Right ventricle myocardium superior (tissue), 1 donor: Measurements from ENCODE around the gene IGF2R. TPM values are rescaled to one million over a fixed set of nuclear protein-coding genes. Genes with fewer than 3 reads are reported as not detected.
"Not testable (repeated sequence)": the region's sequence is repeated elsewhere in the genome, so short reads cannot be mapped to it uniquely, and the experiment has no call there.

Experiments
- ATAC-seq: fragments of 200-7000 bp; cut with Tn5 transposase; one replicate; pipeline ENCODE4 v1.9.1; 2020; ENCODE audit warnings: mild to moderate bottlenecking; ENCODE audit not compliant: poor library complexity
- DNase-seq: peaks from one replicate; pipeline ENCODE4 v3.0.0-alpha.2; 2020
- intact Hi-C: fragments of 100-400 bp; cut with DNase I; formaldehyde crosslinking; loops from one replicate; pipeline ENCODE4 v1.11.2; 2022
- total RNA-seq: library from RNA; stranded (reverse); fragmentation: NEBNext Ultra II Directional; extraction: Animal tissue kit (Norgen Biotek cat#: 25700); gene quantifications from one replicate; pipeline ENCODE4 v1.2.1, GENCODE V29; 2021
- donor health status: DM: no; HTN: yes; CAD: no; lungs with severe emphysema.

Gene IGF2R
- total RNA-seq, 1 donor from 2014 or later = 68.4 TPM

DNA sequence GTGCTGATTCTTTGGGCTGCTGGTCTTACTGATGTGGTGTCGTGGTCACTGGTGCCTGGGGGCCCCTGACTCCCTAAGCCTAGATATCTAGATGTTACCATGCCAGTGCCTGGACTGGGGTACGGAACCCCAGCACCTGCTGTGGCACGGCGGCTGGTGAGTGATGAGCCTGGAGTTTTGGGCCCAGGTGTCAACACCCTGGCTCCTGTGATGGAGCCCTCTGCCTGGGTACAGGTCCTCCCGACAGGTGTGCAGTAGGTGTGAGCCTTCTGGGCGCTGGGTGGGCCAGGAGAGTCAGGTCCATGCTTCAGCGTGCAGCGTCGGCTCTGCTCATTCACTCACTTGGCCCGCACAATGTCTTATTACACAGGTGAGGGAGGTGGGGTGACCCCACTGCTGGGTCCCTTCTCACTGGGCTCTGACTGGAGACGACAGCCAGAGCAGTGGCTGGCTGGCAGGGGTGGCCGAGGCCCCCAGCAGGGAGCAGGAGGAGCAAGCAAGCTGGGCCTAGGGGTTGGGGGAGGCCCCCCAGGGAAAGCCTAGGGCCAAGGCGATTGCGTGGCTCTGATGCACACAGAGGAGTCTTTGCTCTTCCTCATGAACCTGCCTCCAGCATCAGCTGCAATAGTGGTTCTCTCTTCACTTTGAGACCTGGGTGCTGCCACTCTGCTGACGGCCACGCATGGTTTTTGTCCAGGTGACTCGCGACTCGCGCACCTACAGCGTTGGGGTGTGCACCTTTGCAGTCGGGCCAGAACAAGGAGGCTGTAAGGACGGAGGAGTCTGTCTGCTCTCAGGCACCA is 110.2 kb downstream of the IGF2R start:
- ATAC-seq = no peak
- intact Hi-C loops = no loop called here
- DNase-seq = no peak

DNA sequence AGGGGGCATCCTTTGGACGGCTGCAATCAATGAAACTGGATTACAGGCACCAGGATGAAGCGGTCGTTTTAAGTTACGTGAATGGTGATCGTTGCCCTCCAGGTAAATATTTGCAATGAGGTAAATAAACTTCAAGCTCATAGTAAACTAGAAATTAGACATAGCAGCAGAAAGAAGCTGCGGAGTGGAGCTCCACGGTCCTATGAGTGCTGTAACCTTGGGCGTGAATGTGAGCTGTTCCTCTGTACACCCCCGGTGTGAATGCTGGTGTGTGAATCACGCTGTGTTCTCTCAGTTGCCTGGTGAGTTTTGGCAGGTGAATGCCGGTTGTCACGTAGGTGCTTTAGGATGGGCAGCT is 110.8 kb downstream of the IGF2R start:
- ATAC-seq (no peak), DNase-seq (no peak)
- intact Hi-C loops = no loop called here

DNA sequence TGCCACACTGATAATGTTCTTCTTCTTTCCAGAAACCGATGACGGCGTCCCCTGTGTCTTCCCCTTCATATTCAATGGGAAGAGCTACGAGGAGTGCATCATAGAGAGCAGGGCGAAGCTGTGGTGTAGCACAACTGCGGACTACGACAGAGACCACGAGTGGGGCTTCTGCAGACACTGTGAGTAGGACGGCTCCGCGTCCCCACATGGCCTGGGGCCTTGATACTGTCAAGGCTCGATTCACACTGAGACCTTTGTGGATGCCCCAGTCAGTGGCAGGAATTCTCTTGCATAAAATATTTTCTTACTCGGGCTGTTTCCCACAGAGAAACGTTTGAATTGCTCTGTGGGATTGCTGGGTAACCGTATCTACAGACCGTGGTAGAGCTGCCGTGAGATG is 111.2 kb downstream of the IGF2R start:
- no peak for DNase-seq
- no peak for ATAC-seq
- intact Hi-C loops = no loop called here

DNA sequence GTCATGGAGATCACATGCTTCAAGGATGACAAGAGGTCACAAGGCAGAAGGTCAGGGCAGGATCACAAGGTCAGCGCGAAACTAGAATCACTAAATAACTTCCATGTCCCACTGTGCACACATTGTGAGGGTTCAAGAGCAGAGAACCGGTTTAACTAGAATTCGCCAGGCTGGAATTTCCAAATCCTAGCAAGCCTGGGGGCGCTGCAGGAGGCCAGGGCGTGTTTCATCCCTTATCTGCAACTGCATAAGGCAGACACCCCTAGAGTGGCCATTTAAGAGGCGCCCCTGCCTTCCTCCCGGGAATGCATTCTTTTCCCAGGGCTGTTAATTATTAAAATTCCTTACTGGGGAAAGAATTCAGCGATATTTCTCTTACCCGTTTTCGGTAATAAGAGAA is 112.5 kb downstream of the IGF2R start:
- intact Hi-C loops = no loop called here
- ATAC-seq = no peak

DNA sequence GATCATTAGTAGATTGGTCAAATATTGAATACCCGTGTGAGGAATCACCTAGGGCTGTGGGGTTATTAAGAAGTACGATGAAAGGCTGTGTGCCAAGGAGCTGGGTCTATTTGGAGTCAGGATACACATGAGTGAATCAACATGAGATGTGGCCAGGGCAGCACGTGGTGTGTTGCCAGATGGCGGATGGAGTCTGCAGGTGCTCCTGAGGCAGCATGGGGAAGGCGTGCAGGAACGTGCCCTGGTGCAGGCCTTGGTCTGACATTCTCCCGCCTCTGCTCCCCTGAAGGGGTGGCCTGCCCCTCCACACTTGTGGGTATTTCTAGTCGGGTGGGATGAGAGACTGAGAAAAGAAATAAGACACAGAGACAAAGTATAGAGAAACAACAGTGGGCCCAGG is 113.7 kb downstream of the IGF2R start:
- DNase-seq (no peak), ATAC-seq (no peak)
- intact Hi-C loops = no loop called here

More for the DNA sequence above, 112.5 kb downstream of the IGF2R start:
- no peak for DNase-seq

DNA sequence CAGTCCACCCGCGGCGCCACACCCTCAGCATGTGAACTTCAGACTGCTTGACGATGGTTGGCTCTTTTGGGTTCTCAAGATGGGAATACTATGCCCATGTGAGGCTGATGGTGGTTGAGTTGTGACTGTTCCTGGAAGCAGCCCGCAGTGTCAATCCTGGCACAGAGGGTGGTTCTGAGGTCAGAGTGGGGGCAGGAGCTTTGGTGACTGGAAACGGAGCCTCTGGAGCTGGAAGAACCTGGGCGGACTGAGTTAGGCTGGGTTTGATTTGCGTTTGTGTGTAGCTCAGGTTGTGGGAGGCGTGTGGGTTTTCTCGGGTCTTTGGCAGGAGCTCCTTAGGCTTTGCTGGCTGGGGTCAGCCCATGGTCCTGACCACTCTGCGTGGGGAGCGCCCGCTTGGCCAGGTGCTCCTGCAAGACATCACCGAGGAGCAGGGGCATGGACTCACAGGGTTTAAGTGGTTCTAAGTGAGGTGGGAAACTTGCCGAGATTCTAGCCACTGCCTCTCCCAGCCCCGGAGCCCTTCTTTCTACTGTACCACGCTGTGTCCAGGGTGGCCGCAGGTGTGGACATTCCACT is 115.4 kb downstream of the IGF2R start:
- intact Hi-C loops = no loop called here
- no peak for ATAC-seq
- DNase-seq = no peak

- intact Hi-C loops = no loop called here
- ATAC-seq (no peak), DNase-seq (no peak)
Observed at GRCh38 chr6:160085226-160085625, 116.3 kb downstream of the IGF2R start.

DNA sequence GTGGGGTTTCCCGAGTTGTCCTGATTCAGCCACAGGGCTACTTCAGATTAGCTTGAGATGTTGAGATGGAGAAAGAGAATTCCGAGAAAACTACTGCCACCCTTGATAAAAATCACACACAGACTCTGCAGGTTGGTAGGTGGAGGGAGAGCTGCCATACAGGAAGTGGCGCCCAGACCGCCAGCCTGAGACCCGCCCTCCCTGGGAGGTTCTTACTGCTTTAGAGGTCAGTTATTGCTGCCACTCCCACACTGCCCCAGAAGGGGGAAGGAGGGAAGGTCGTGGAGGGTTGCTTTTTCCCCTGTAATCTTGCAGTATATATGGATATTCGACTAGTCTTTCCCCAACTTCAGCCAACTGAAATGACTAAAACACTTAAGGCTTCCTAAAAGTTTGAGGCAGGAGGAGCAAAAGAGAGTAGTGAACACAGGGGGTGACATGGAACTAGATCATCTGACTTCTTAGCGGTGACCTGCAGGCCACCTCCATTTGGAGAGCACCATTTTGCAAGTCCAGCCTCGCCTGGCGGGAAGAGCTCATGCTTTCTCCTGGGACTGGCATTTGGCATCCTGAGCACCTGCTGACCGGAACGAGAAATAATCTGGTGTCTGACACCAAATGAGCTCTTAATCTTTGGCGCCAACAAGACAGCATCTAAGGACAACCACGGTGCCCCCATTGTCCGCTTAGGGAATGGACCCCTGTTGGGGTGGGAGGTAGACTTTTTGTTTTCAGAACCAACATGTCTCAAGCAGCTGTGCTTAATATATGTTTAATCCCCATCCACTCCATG is 117.0 kb downstream of the IGF2R start:
- intact Hi-C loops = no loop called here
- no peak for ATAC-seq
- no peak for DNase-seq

GRCh38 chr6:160086754-160087153 is 117.9 kb downstream of the IGF2R start:
- DNase-seq (no peak), ATAC-seq (no peak)
- intact Hi-C loops = no loop called here

- peak; percentile 69 for ATAC-seq
- intact Hi-C loops = no loop called here
- DNase-seq = peak; percentile 71
Observed at GRCh38 chr6:160088069-160088783, 119.3 kb downstream of the IGF2R start.

DNA sequence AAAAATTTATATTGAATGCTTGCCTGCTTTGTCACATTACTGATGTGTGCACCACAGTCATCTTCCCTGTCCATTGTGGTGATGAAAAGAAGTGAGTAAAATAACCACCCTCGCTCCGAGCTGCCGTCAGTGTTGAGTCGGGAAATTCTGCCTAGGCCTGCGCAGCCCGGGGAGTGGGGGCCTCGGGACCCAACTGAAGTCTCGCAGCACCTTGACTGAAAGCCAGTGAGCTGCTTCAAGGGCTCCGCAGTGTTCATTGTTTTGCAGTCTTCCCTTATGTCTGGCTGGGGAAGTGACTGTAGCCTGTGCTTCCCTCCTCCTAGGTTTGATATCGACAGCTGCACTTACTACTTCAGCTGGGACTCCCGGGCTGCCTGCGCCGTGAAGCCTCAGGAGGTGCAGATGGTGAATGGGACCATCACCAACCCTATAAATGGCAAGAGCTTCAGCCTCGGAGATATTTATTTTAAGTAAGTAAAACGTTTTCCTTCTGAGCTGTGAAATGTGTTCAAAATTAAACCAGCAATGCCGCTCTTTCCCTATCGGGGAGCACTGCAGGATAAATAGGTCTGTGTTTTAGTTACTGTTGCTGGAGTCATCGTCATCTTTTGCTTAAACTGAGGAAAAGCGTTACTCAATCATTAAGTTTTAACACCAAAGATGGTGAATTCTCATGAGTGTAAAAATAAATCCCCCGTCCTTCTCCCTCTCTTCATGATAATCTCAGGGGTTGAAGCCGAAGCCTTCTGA is 120.1 kb downstream of the IGF2R start:
- intact Hi-C loops = no loop called here
- DNase-seq (no peak), ATAC-seq (no peak)

DNA sequence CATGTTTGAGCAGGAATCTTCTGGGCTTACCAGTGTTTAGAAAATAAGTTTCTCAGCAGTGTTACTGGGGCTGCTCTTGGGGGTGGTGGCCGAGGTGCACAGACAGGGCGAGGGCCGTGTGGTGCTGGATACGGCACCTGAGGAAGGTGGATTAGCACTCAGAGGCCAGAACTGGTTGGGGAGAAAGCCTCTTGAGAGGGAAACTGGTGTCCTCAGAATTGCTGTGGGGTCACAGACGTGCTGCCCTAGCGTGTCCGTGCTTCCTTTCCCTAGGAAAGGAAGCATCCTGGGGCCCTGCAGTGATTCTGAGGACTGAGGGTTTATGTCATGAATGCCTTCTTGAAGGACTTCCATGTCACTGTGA is 120.6 kb downstream of the IGF2R start:
- no peak for DNase-seq
- ATAC-seq = no peak
- intact Hi-C loops = no loop called here

- DNase-seq, intact Hi-C loops, ATAC-seq: not testable (repeated sequence)
Observed at GRCh38 chr6:160090442-160091239, 121.8 kb downstream of the IGF2R start.

DNA sequence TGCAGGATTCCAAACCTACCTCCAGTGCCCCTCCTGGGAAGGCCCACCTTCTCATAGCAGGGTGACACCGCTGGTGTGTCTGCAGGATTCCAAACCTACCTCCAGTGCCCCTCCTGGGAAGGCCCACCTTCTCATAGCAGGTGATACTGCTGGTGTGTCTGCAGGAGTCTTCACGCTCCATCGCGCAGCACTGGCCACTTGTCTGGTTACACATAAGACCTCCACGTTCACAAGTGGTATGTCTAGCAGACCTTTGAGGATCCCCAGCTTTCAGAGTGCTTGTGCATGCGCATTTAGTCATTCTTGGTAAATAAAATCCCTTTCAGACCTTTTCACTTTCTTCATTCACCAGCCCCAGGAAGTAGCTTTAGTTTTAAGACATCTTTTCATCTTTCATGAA is 123.3 kb downstream of the IGF2R start:
- DNase-seq, intact Hi-C loops, ATAC-seq: not testable (repeated sequence)

DNA sequence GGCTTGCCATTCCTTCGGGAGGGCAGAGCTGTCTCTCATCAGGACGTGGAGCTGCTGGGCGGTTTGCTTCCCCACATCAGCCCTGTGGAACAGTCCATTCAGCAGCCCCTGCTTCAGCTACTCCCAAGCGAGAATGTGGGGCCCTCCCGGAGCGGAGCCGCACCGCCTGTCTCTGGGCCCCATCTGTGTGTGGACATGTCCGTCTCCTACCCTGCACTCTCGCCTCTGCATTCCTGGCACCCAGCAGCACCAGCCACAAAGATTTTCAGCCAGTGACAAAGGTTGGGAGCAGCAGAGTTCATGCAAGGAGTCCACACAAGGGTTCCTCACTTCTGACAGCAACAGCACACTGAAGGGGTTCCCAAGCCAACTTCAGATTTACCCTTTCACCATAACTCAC is 123.7 kb downstream of the IGF2R start:
- ATAC-seq (no peak), DNase-seq (no peak)
- intact Hi-C loops = no loop called here

DNA sequence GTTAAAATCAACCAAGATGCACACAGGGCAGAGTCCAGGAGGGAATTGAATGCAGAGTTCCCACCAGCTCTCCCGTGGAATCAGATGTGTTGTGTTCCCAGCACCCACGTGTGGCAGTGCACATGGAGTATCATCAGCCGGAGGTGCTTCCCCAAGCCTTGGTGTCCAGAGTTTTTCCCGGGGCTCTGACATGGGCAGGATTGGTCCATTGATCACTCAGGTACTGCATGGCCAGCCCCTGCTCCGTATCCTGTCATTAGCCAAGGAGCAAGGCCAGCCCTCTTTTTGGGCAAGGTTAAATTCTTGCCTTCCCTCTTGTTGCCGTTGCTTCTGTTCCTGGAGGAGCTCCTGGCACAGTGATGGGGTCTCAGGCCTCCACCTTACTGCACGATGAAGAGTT is 124.2 kb downstream of the IGF2R start:
- DNase-seq = no peak
- ATAC-seq = no peak
- intact Hi-C loops = no loop called here

GRCh38 chr6:160093946-160094345 is 125.1 kb downstream of the IGF2R start:
- no peak for DNase-seq
- intact Hi-C loops = no loop called here

More at GRCh38 chr6:160093946-160094345, 125.1 kb downstream of the IGF2R start:
- ATAC-seq = no peak
